GM12878 (cell line): ENCODE data around the gene MGAT2.

Experiments used
- CHD2 ChIP-seq: IDR thresholded peaks from 2 replicates; pipeline ENCODE4 v1.6.1; 2011; ENCODE audit warnings: low read depth, low read length, improper control_type of control experiment, borderline replicate concordance
- POLR2A ChIP-seq: IDR thresholded peaks from 2 replicates; pipeline ENCODE4 v1.6.1; 2011; ENCODE audit warnings: low read depth, mild to moderate bottlenecking, low read length
- RAD21 ChIP-seq: IDR thresholded peaks from 2 replicates; pipeline ENCODE4 v1.6.1; 2011; ENCODE audit warnings: mild to moderate bottlenecking, low read depth, low read length, moderate library complexity; ENCODE audit not compliant: insufficient read depth

DNA sequence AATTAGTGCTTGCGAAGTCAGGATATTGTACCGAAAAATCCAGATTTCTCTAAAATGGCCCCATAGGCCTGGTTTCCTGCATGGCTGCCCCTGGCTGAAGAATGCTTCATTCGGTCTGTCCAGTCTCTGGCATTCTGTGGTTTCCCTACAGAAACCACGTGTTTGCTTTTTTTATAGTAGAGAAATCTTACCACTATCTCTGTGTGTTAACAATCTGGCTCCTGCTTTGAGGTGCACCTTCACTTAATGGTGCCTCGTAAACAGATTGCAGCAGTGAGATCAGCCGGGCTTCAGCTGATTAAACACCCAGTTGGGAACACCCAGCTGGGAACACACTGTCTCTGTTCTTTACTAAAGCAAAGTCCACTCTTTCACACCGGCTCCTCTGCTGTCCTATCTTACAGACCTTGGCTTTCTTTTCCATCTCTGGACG is 21.1 kb downstream of the MGAT2 start:
- TF ChIP-seq POLR2A = no peak
- no peak for TF ChIP-seq CHD2
- TF ChIP-seq RAD21 = no peak
